Testis (tissue), 3 donors: ENCODE data around the gene SCGB3A2. TPM values are rescaled to one million over a fixed set of nuclear protein-coding genes. Genes with fewer than 3 reads are reported as not detected.

ENCODE experiments used
- DNase-seq: peaks from one replicate; pipeline ENCODE4 v3.0.0-alpha.2; 2019
- H3K27ac ChIP-seq, 2 donors: fragments of 200-600 bp; sonication (generic); one replicate each; pipeline ENCODE4 v1.5.1; 2019
- H3K27me3 ChIP-seq: fragments of 200-600 bp; sonication (generic); one replicate; pipeline ENCODE4 v1.5.1; 2019
- H3K36me3 ChIP-seq: fragments of 200-600 bp; sonication (generic); one replicate; pipeline ENCODE4 v1.5.1; 2017; ENCODE audit warnings: low read depth; ENCODE audit errors: missing control alignments
- H3K4me1 ChIP-seq: fragments of 200-600 bp; sonication (generic); one replicate; pipeline ENCODE4 v1.5.1; 2019
- H3K4me3 ChIP-seq, 2 donors: fragments of 200-600 bp; sonication (generic); one replicate each; pipeline ENCODE4 v1.5.1; 2017 to 2019
- H3K9me3 ChIP-seq: fragments of 200-600 bp; sonication (generic); one replicate; pipeline ENCODE4 v1.5.1; 2017
- POLR2A ChIP-seq: fragments of 450-650 bp; IDR thresholded peaks from one replicate; pipeline ENCODE4 v1.6.1; 2017; ENCODE audit warnings: antibody characterized with exemption, mild to moderate bottlenecking, moderate library complexity
- WGBS, 2 donors: methylation state at CpG; one replicate each; pipeline ENCODE4 v1.1.5; 2018; 5-methylcytosine and 5-hydroxymethylcytosine counted together
- intact Hi-C: fragments of 100-400 bp; cut with DNase I; formaldehyde crosslinking; loops from one replicate; pipeline ENCODE4 v1.15.1; 2023; ENCODE audit warnings: low total_unique reads
- polyA plus RNA-seq: library from polyadenylated mRNA; stranded (reverse); fragments of 350-450 nt; fragmentation: Illumina TruSeq; extraction: RNeasy Lipid Tissue Mini Kit (QIAGEN cat#74804); gene quantifications from one replicate; pipeline ENCODE4 v1.2.3, GENCODE V29; 2014; ENCODE audit warnings: low read depth, low replicate concordance; ENCODE audit not compliant: insufficient read depth
- total RNA-seq, 2 donors: library from RNA; depleted of rRNA; stranded (reverse); fragments of >200 nt; gene quantifications; one replicate each; pipeline ENCODE4 v1.2.3, GENCODE V29; 2016
- TF ChIP-seq, protein P1 (sequence below), 3 experiments: fragments of 450-650 bp in 2 of 3; fragments of 200-600 bp in 1 of 3; sonication (generic) in 1 of 3; IDR thresholded peaks; one replicate each; pipeline ENCODE4 v1.5.1; 2016 to 2019; ENCODE audit warnings: antibody characterized with exemption in 3 of 3, mild to moderate bottlenecking in 2 of 3, moderate library complexity in 1 of 3

SCGB3A2 gene
- total and polyA plus RNA-seq, 3 donors from 2014 or later, result not detected

DNA sequence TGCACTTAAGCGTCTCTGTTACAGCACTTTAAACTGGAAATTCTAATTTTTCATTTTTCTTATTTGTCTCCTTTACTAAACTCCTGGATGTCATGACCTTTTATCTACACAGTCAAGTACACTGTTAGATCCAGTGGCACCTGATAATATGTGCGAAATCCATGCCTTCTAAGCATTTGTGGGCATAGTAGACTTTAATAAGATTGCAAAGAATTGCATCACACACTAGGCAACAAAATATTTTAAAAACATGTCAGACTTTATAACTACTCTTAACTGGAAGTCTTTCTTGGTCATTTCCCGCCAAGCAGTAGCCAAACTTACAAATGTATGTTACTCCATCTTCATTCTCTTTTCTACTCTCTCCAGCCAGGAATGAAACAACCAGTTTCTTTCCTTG lies 42.1 kb upstream of the SCGB3A2 start:
- no peaks in the 10 kb centered on the region for H3K36me3 ChIP-seq
- H3K9me3 ChIP-seq, result no peaks in the 10 kb centered on the region
- no peak overlapping the region for H3K27ac ChIP-seq
- DNase-seq, result no peak
- intact Hi-C loops, result no loop called here
- 93 to 96% methylated on average over 3 of the region's 3 CpGs for WGBS, 2 donors
- H3K4me1 ChIP-seq, result no peaks in the 10 kb centered on the region
- H3K4me3 ChIP-seq, result no peak overlapping the region
- no peaks in the 10 kb centered on the region for H3K27me3 ChIP-seq
- TF ChIP-seq POLR2A, result no peak
- TF ChIP-seq, protein P1, sequence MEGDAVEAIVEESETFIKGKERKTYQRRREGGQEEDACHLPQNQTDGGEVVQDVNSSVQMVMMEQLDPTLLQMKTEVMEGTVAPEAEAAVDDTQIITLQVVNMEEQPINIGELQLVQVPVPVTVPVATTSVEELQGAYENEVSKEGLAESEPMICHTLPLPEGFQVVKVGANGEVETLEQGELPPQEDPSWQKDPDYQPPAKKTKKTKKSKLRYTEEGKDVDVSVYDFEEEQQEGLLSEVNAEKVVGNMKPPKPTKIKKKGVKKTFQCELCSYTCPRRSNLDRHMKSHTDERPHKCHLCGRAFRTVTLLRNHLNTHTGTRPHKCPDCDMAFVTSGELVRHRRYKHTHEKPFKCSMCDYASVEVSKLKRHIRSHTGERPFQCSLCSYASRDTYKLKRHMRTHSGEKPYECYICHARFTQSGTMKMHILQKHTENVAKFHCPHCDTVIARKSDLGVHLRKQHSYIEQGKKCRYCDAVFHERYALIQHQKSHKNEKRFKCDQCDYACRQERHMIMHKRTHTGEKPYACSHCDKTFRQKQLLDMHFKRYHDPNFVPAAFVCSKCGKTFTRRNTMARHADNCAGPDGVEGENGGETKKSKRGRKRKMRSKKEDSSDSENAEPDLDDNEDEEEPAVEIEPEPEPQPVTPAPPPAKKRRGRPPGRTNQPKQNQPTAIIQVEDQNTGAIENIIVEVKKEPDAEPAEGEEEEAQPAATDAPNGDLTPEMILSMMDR (IDR thresholded peaks at IDR 0.05), result no peak

DNA sequence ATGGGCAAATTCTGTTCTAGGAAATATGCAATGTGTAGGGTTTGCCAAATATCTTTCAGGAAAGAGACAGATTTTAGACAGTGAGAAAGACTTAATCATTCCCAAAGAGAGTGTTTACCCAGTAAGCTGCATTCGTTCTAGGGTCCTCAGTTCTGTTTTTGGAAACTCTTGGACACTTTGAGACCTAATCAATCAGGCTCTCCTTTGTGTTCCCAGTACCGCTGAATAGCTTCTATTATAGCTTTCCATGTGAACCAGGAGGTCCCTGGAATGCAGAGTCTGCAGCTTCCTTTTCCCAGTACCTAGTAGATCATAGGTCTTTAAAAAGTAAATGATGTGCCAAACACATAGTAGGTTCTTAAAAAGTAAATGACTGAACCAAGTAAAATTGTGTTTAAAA lies 35.6 kb upstream of the SCGB3A2 start:
- Histone ChIP-seq H3K27ac (no peak overlapping the region), H3K27me3 (no peaks in the 10 kb centered on the region), H3K4me1 (no peaks in the 10 kb centered on the region), H3K9me3 (no peaks in the 10 kb centered on the region), H3K4me3 (no peak overlapping the region), H3K36me3 (no peaks in the 10 kb centered on the region)
- WGBS, 2 donors, result 59 to 73% methylated on average over 2 of the region's 2 CpGs
- intact Hi-C loops, result no loop called here
- DNase-seq, result no peak
- no peak for TF ChIP-seq POLR2A
- TF ChIP-seq, protein P1 (IDR thresholded peaks at IDR 0.05), result no peak

DNA sequence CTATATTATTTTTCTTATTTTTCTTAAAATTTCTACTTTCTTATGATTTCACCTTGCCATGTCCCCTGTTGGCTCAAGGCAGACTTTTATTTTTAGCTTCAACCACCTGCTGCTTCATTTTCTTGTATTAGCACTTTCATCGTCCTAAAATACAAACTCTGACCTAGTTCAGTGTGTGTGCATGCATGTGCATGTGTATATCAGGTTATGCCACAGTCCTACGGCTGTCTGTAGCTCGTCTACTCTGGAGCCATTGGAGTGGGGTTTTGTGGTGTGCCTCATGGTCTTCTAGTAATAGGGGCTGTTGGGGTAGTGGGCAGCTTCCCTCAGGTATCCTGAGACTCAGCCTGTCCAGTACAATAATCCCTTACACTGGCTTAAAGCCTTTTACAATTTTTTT lies 33.7 kb upstream of the SCGB3A2 start:
- TF ChIP-seq POLR2A, result no peak
- Histone ChIP-seq H3K4me1 (no peaks in the 10 kb centered on the region), H3K27ac (no peak overlapping the region), H3K4me3 (no peak overlapping the region), H3K9me3 (no peaks in the 10 kb centered on the region), H3K27me3 (no peaks in the 10 kb centered on the region), H3K36me3 (no peaks in the 10 kb centered on the region)
- no peak for DNase-seq
- 67 to 87% methylated on average over 3 of the region's 3 CpGs for WGBS, 2 donors
- intact Hi-C loops, result no loop called here

DNA sequence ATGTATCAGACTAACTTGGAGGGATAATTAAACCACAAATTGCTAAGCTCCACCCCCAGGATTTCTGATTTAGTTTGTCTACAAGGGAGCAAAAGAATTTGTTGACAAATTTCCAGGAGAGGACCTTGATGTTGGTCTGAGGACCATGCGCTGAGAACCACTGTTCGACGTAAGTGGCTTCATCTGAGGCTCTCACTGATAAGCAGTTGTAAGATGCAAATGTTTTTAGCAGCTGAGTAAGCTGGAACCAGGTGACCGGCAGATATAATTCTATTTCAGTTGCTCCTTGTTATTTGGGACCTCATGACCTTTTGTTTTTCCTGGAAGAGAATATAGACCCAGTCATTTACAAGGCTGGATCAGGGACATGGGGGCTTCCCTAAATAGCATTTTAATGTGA lies 32.9 kb upstream of the SCGB3A2 start:
- Histone ChIP-seq H3K36me3 (no peaks in the 10 kb centered on the region), H3K4me1 (no peaks in the 10 kb centered on the region), H3K4me3 (no peak overlapping the region), H3K27ac (no peak overlapping the region), H3K9me3 (no peaks in the 10 kb centered on the region), H3K27me3 (no peaks in the 10 kb centered on the region)
- WGBS, 2 donors, result 80 to 92% methylated on average over 4 of the region's 4 CpGs
- intact Hi-C loops, result no loop called here
- no peak for DNase-seq
- TF ChIP-seq, protein P1 (IDR thresholded peaks at IDR 0.05), result no peak

DNA sequence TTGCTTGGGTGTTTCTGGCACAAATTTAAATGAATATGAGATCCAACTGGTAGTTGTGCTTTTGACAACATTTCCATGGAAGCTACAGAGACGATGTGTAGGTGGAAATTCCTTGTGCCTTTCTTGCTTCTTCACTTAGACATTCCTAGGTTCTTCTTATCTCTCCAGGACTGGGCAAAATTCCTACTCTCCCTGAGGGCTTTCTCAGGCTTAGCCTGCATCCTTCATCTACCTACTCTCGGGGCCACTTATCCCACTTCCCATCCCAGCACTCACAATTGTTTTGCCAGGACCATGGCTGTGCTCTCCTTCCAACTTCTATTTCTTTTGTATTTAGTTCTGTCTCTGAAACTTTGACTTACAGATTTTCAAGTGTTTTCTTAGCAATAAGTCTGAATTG lies 29.3 kb upstream of the SCGB3A2 start:
- WGBS, 2 donors, result 42 to 75% methylated on average over 2 of the region's 2 CpGs
- no peak for DNase-seq
- Histone ChIP-seq H3K9me3 (no peaks in the 10 kb centered on the region), H3K27me3 (no peaks in the 10 kb centered on the region), H3K4me1 (no peaks in the 10 kb centered on the region), H3K4me3 (no peak overlapping the region), H3K36me3 (no peaks in the 10 kb centered on the region), H3K27ac (no peak overlapping the region)
- intact Hi-C loops, result no loop called here
- TF ChIP-seq POLR2A, result no peak
- TF ChIP-seq, protein P1 (IDR thresholded peaks at IDR 0.05), result no peak
